ENCODE measurements around the gene SLC29A4. TPM values are rescaled to one million over a fixed set of nuclear protein-coding genes. Genes with fewer than 3 reads are reported as not detected.
"Not testable (repeated sequence)": the region's sequence is repeated elsewhere in the genome, so short reads cannot be mapped to it uniquely, and the experiment has no call there.

SLC29A4 gene
- polyA plus RNA-seq, 3 donors = 8.0 to 39.1 (median 13.3) TPM

DNA sequence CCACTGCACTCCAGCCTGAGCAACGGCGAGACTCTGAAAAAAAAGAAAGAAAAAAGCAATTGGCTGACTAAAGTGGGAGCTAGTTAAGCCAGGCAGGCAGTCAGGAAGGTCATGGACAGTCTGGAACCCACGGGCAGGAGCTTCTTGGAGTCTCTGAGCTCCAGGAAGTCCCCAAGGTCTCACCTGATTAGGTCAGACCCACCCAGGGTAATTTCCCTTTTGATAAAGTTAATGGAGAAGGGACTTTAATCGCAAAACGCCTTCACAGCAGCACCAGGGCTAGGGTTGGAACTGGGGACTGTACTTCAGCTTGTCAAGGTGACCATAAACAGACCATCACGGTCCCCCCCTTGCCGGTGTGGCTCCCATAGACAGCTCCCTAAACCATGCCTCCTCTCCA is 6.6 kb downstream of the SLC29A4 start:
- WGBS, 3 donors = 65 to 81% (median 70%) methylated on average over 7 of the region's 7 CpGs
- H3K27ac ChIP-seq (ENCODE audit: low read depth, low read length) = no peak overlapping the region

DNA sequence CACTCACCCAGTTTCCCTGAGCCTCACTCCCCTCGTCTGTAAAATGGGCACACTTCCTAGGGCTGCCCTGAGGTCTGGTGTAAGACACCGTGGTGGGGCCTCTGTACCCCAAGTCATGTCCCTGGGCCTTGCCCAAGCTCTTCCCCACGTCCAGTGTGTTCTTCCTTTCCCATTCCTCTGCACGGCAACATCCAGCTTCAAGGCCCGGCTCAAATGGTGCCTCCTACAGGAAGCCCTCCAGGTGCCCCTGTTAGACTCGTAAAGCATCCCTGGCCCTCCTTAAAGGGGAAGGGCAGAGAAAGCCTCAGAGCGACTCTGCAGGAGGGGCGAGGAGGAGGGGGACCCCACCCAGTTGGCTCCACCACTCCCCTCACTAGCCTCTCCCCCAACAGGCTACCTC is 8.6 kb downstream of the SLC29A4 start:
- H3K27ac ChIP-seq (ENCODE audit: low read depth, low read length) = no peak overlapping the region
- 80 to 86% (median 85%) methylated on average over 6 to 8 of the region's 8 CpGs for WGBS, 3 donors

- H3K27ac ChIP-seq (ENCODE audit: low read depth, low read length) = not testable (repeated sequence)
- WGBS, 3 donors = 70 to 87% (median 75%) methylated on average over 7 to 15 of the region's 15 CpGs
These were observed 9.1 kb downstream of the SLC29A4 start for GRCh38 chr7:5291711-5292335.

GRCh38 chr7:5294169-5294987 is 11.6 kb downstream of the SLC29A4 start:
- WGBS, 3 donors = 78 to 89% (median 80%) methylated on average over 14 of the region's 14 CpGs
- H3K27ac ChIP-seq (ENCODE audit: low read depth, low read length) = no peak overlapping the region

DNA sequence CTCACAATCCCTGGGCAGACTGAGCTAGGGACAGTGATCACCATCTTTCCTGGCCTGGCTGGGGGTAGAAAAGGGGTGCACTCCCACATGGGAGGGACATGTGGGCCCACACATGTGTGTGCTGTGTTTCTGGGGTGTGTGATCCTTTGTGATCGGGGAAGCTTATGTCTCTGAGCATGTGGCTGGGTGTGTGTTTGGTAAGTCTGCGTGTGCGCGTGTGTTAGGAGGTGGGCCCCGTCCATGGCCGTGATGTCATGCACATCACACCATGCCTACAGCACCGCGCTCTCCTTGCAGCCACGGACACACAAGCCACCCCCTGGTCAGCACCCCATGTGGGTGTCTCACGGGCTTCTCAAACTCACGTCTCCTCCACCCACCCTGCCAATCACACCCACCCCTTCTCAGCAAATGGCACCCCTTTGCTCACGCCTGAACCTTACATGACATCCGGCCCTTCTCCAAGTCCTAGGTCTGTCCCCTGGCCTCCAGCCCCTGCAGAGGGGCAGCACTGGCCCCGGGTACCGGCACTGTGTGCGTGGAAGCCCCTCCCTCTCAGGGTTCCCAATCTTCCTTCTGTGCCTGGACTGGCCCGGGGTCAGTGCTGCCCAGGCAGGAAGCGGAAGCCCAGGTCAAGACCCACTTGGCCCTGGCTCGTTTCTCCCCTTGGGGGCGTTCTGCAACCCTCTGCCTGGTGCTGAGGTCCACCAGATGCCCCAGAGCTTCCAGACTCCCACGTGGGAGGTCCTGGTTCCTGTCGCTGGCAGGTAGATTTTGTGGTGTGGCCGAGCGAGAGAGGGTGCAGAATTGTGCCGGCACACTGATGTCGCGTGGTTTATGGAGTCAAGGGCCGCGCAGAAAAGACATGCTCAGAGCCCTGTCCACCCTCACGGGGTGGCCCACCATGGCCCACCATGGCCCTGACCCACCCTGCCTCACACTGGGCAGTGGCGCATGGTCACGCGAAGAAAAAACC is 12.6 kb downstream of the SLC29A4 start:
- 79 to 83% (median 82%) methylated on average over 30 to 33 of the region's 33 CpGs for WGBS, 3 donors
- no peak overlapping the region for H3K27ac ChIP-seq (ENCODE audit: low read depth, low read length)

DNA sequence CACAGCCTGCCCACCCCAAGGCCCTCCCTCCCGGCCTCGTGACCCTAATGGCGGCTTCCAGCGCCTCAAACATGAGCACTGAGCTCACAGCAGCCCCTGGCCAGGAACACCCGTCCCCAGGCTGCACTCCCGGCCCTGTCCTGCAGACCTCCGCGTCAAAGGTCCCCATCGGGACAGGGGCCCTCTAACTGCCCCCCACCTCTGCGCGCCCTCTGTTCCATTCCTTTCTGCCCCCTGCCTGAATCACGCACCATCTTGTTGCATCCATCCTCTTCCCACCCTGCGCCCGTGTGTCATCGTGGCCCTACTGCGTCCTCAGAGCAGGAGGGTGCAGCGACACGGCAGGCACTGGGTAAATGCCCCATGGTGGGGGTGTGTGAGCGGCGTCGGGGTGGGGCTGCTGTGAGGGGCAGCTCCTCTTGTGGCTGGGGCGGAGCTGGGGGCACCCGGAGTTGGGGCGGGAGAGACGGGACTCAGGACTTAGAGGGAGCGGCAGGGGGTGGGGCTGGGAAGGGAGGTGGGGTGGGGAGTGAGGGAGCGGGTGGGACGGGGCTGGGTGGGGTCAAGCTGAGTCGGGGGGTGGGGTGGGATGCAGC is 13.4 kb downstream of the SLC29A4 start:
- WGBS, 3 donors = 36 to 65% (median 36%) methylated on average over 25 to 29 of the region's 29 CpGs
- no peak overlapping the region for H3K27ac ChIP-seq (ENCODE audit: low read depth, low read length)

GRCh38 chr7:5296611-5297226 is 14.0 kb downstream of the SLC29A4 start:
- 13 to 59% (median 31%) methylated on average over 29 to 47 of the region's 48 CpGs for WGBS, 3 donors
- H3K27ac ChIP-seq (ENCODE audit: low read depth, low read length) = no peak overlapping the region

DNA sequence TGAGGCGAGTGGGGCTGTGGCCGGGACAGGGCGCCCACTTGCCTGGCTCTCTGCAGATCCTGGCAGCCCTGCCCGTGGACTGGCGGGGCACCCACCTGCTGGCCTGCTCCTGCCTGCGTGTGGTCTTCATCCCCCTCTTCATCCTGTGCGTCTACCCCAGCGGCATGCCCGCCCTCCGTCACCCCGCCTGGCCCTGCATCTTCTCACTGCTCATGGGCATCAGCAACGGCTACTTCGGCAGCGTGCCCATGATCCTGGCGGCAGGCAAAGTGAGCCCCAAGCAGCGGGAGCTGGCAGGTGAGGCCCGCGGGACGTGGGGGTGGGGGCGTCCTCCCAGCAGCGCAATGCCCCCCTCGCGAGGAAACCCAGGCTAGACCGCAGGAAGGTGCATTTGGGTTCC is 17.6 kb downstream of the SLC29A4 start:
- 90 to 93% (median 90%) methylated on average over 18 to 24 of the region's 24 CpGs for WGBS, 3 donors
- no peak overlapping the region for H3K27ac ChIP-seq (ENCODE audit: low read depth, low read length)

DNA sequence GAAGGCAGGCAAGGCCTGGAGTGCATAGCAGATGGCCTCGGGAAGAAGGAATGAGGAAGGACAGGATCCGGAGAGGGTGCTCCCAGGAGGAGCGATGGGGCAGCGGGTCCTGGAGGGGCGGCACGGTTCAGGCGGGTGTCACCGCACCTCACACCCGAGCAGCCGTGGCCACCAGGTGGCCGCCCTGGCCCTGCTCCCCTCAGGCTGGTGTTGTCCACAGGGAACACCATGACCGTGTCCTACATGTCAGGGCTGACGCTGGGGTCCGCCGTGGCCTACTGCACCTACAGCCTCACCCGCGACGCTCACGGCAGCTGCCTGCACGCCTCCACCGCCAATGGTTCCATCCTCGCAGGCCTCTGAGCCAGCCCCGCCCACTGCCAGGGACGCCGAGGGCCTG is 19.8 kb downstream of the SLC29A4 start:
- WGBS, 3 donors = 57 to 78% (median 68%) methylated on average over 19 to 25 of the region's 25 CpGs
- H3K27ac ChIP-seq (ENCODE audit: low read depth, low read length) = no peak overlapping the region

DNA sequence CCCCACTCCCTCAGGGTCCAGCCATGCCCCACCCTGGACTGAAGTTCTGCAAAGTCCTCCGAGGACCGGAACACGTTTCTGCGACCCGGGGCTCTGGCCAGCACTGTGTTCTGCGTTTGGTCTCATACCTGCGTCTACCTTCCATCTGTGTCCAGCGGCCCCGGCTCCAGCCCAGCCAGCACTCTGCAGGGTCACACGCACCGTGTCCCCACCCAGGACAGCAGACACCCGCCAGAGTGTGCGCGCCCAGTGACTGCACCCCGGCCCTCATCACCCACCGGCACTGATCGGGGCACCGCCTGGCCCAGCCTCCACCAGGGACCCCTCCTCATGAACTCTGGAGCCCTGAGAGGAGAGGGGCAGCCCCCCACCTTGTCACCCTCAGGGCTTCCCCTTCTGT is 20.3 kb downstream of the SLC29A4 start:
- no peak overlapping the region for H3K27ac ChIP-seq (ENCODE audit: low read depth, low read length)
- WGBS, 3 donors = 76 to 81% (median 79%) methylated on average over 18 of the region's 18 CpGs

DNA sequence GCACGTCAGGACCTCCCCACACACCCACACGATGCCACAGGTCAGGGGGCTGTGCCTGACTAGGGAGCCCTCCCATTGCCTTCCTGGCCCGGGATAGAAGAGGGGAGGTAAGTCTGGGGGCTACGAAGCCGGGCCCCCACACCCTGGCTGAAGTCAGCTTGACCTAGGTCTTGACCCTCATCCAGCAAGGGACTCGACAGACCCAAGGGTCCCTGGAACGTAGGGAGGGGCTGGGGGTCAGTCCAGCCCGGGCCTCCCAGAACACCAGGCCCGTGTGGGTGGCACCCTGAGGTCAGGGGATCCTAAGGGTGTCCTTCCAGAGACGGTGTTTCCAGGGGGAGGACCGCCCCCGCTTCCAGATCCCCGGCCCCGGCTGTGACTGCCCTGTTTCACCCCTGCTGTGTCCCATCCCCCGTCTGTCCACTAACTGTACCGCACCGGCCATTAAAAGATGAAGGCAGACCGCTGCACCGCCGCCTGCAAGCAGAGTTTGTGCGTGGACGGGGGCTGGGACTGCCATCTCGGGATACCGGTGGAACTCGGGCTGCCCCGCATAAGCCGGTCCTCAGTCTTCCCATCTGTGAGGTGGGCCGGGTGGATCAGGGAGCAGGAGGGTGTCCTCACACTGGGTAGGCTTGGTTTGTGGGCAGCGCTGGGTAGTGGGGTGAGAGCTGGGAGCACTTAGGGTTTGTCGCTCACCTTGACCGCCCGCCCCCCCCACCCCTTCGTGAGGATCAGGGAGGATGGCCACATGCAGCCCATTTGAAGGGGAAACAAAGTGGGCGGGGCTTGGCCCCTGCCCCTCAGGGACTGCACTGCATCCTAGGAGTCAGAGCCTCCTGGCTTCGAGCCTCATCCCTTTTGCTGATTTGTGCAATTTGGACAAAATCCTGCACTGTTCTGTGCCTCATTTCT is 21.1 kb downstream of the SLC29A4 start:
- WGBS, 3 donors = 67 to 73% (median 68%) methylated on average over 34 to 35 of the region's 35 CpGs

DNA sequence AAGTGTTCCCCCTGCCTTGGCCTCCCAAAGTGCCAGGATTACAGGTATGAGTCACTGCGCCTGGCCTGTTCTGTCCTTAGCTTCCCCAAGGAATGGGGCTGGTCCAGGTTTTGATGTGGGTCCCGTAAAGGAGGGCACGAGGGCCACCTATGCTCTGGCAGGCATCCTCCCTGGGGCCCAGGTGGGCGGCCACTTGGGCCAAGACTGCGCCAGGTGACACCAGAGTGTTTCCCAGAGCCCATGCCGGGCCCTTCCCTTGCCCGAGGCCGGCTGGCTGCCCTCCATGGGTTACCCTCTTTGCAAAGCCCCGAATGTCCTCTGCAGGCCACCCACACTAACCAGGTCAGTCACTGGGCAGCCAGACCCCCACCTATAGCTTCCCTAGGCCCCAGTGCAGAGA is 22.3 kb downstream of the SLC29A4 start:
- H3K27ac ChIP-seq (ENCODE audit: low read depth, low read length) = not testable (repeated sequence)
- 89 to 92% (median 90%) methylated on average over 9 of the region's 9 CpGs for WGBS, 3 donors

More for the DNA sequence above, 21.1 kb downstream of the SLC29A4 start:
- no peak overlapping the region for H3K27ac ChIP-seq (ENCODE audit: low read depth, low read length)

DNA sequence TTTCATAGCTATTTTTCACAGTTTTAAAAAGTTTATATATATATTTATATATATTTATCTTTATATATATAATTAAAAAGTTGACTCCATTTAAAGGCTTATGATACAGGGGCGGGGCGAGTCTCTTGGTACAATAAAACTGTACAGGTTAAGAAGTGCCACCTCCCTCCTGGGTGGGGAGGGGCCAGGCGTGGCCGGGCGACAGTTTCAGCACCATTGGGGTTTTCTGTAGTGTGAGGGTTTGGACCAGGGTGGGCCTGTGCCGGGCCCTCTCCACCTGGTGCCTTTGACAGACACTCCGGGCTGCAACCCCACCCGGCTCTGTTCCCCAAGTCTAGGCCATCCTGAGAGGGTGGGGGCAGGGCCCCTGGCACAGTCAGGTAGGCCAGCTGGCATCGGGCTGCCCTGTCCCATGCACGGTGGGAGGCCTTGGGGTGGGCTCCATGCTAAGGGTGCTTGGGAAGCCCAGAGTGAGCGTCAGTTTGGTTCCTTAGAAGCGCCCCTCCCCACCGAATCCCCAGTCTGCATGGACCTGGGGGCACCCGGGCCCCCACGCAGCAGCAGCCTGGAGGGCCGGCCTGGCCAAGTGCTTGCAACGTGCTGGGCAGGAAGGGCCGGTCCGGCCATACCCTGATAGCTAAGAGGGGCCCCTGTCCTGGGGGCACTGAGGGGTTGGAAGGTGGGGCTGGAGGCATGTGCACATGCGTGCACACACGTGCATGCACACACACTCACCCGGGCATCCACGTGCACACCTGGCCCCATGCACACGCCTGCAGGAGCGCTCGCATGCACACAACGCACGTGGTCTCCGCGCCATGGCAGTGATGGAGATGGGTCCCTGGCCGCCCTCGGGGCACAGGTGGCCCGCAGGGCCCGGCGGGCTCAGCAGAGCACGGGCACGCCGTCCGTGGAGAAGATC is 24.7 kb downstream of the SLC29A4 start:
- WGBS, 3 donors = 91 to 96% (median 91%) methylated on average over 38 to 39 of the region's 39 CpGs
- not testable (repeated sequence) for H3K27ac ChIP-seq (ENCODE audit: low read depth, low read length)

DNA sequence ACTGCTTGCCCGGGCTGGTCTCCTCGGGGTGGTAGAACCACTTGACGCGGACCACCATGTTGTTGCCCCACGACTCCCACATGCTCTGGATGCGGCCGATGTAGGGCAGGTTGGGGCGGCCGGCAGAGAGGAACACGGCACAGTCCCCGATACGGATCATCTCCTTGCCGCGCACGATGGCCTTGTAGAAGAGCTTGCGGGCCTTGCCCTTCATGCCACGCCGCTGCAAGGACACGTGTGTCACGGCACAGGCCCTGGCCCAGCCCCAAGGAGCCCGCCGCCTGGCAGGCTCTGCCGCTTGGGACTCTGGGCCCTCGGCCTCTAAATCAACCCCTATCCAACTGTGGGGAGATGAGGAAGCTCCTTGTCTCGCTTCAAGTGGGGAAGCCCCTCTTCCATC is 26.4 kb downstream of the SLC29A4 start:
- 94 to 95% (median 95%) methylated on average over 21 to 25 of the region's 25 CpGs for WGBS, 3 donors
- no peak overlapping the region for H3K27ac ChIP-seq (ENCODE audit: low read depth, low read length)

- no peak overlapping the region for H3K27ac ChIP-seq (ENCODE audit: low read depth, low read length)
- WGBS, 3 donors = 92 to 97% (median 95%) methylated on average over 16 of the region's 16 CpGs
These were observed 28.2 kb downstream of the SLC29A4 start for GRCh38 chr7:5310822-5311405.
